Smooth muscle cell (in vitro differentiated cells): ENCODE results near the gene SLC13A5. TPM values are rescaled to one million over a fixed set of nuclear protein-coding genes. Genes with fewer than 3 reads are reported as not detected.

Source experiments
- DNase-seq: peaks from one replicate; lab custom pipeline; 2025; ENCODE audit not compliant: unreplicated experiment; lab: John Stamatoyannopoulos, UW
- H2AFZ ChIP-seq: fragments of 200-600 bp; sonication (generic); 2 replicates; pipeline ENCODE4 v1.6.0; 2016; ENCODE audit warnings: antibody characterized with exemption, low read depth, mild to moderate bottlenecking
- H3F3A ChIP-seq: fragments of 200-600 bp; sonication (generic); 2 replicates; pipeline ENCODE4 v1.6.0; 2017; ENCODE audit warnings: antibody characterized with exemption, low read depth
- H3K27ac ChIP-seq: fragments of 200-600 bp; sonication (generic); 2 replicates; pipeline ENCODE4 v1.5.1; 2016; ENCODE audit warnings: low read depth, mild to moderate bottlenecking
- H3K27me3 ChIP-seq: fragments of 200-600 bp; sonication (generic); 2 replicates; pipeline ENCODE4 v1.6.1; 2016; ENCODE audit warnings: low read depth, mild to moderate bottlenecking
- H3K36me3 ChIP-seq: fragments of 200-600 bp; sonication (generic); 2 replicates; pipeline ENCODE4 v1.5.1; 2016; ENCODE audit warnings: low read depth
- H3K4me1 ChIP-seq: fragments of 200-600 bp; sonication (generic); 2 replicates; pipeline ENCODE4 v1.5.1; 2016; ENCODE audit warnings: low read depth
- H3K4me2 ChIP-seq: fragments of 200-600 bp; sonication (generic); 2 replicates; pipeline ENCODE4 v1.6.0; 2016; ENCODE audit warnings: mild to moderate bottlenecking
- H3K4me3 ChIP-seq: fragments of 200-600 bp; sonication (generic); 2 replicates; pipeline ENCODE4 v1.5.1; 2016; ENCODE audit warnings: mild to moderate bottlenecking
- H3K79me2 ChIP-seq: fragments of 200-600 bp; sonication (generic); 2 replicates; pipeline ENCODE4 v1.6.0; 2016; ENCODE audit warnings: low read depth, mild to moderate bottlenecking
- H3K9ac ChIP-seq: fragments of 200-600 bp; sonication (generic); 2 replicates; pipeline ENCODE4 v1.6.0; 2016; ENCODE audit warnings: low read depth
- H3K9me3 ChIP-seq: fragments of 200-600 bp; sonication (generic); replicated peaks from 2 replicates; pipeline ENCODE4 v1.5.1; 2016; ENCODE audit warnings: low read depth
- H4K20me1 ChIP-seq: fragments of 200-600 bp; sonication (generic); 2 replicates; pipeline ENCODE4 v1.6.0; 2016; ENCODE audit warnings: low read depth
- CTCF ChIP-seq: fragments of 200-600 bp; sonication (generic); IDR thresholded peaks from 2 replicates; pipeline ENCODE4 v1.5.1; 2017; ENCODE audit warnings: borderline replicate concordance, mild to moderate bottlenecking, antibody characterized with exemption; ENCODE audit not compliant: insufficient read depth, poor library complexity, severe bottlenecking
- WGBS: methylation state at CpG from one replicate; pipeline ENCODE4 v1.1.7; 2016; ENCODE audit warnings: low lambda C conversion rate; 5-methylcytosine and 5-hydroxymethylcytosine counted together
- polyA plus RNA-seq: library from polyadenylated mRNA; unstranded; fragments of >200 nt; fragmentation: Nextera tagmentation; extraction: Ambion mirVana; gene quantifications from 2 replicates; pipeline ENCODE4 v1.2.1, GENCODE V29; 2016
- total RNA-seq: library from RNA; depleted of rRNA; stranded (reverse); fragments of >200 nt; gene quantifications from 2 replicates; pipeline ENCODE4 v1.2.3, GENCODE V29; 2014

Gene SLC13A5
- total and polyA plus RNA-seq, 2 experiments from 2014 or later: 2.3 TPM; not detected in 1

- DNase-seq: no peak
- no peak for TF ChIP-seq CTCF
- Histone ChIP-seq H3K36me3 (no peaks in the 10 kb centered on the region), H3K9me3 (no peaks in the 10 kb centered on the region), H2AFZ (no peak overlapping the region), H3K4me2 (no peak overlapping the region), H3K79me2 (no peaks in the 10 kb centered on the region), H3K27me3 (peaks cover 16% of the 10 kb centered on the region), H3F3A (no peaks in the 10 kb centered on the region), H3K9ac (no peak overlapping the region), H3K4me3 (no peak overlapping the region), H3K4me1 (no peaks in the 10 kb centered on the region), H3K27ac (no peak overlapping the region), H4K20me1 (no peaks in the 10 kb centered on the region)
- 91% methylated on average over 11 of the region's 11 CpGs for WGBS
Measured at GRCh38 chr17:6675201-6675825, 37.9 kb downstream of the SLC13A5 start.

- H3K4me3 ChIP-seq: no peak overlapping the region
- no peaks in the 10 kb centered on the region for H3K36me3 ChIP-seq
- H3F3A ChIP-seq: no peaks in the 10 kb centered on the region
- 92% methylated on average over 13 of the region's 13 CpGs for WGBS
- peaks cover 14% of the 10 kb centered on the region for H3K27me3 ChIP-seq
- no peak for TF ChIP-seq CTCF
- no peaks in the 10 kb centered on the region for H3K9me3 ChIP-seq
- DNase-seq: no peak
- no peaks in the 10 kb centered on the region for H3K79me2 ChIP-seq
- H3K4me1 ChIP-seq: no peaks in the 10 kb centered on the region
- no peak overlapping the region for H3K4me2 ChIP-seq
- H4K20me1 ChIP-seq: no peaks in the 10 kb centered on the region
- no peak overlapping the region for H3K9ac ChIP-seq
- no peak overlapping the region for H3K27ac ChIP-seq
- no peak overlapping the region for H2AFZ ChIP-seq
Measured at GRCh38 chr17:6674586-6674985, 38.6 kb downstream of the SLC13A5 start.

- no peaks in the 10 kb centered on the region for H3K79me2 ChIP-seq
- H3K27ac ChIP-seq: no peak overlapping the region
- no peak overlapping the region for H3K4me2 ChIP-seq
- H3K36me3 ChIP-seq: no peaks in the 10 kb centered on the region
- DNase-seq: no peak
- H3F3A ChIP-seq: no peaks in the 10 kb centered on the region
- no peak overlapping the region for H3K9ac ChIP-seq
- H3K27me3 ChIP-seq: peaks cover 11% of the 10 kb centered on the region
- WGBS: 93% methylated on average over 7 of the region's 7 CpGs
- no peak overlapping the region for H3K4me3 ChIP-seq
- H2AFZ ChIP-seq: no peak overlapping the region
- TF ChIP-seq CTCF: no peak
- H4K20me1 ChIP-seq: no peaks in the 10 kb centered on the region
- H3K4me1 ChIP-seq: no peaks in the 10 kb centered on the region
- no peaks in the 10 kb centered on the region for H3K9me3 ChIP-seq
Measured at GRCh38 chr17:6671431-6671830, 41.7 kb downstream of the SLC13A5 start.

- no peak overlapping the region for H3K9ac ChIP-seq
Measured at GRCh38 chr17:6670999-6671398, 42.2 kb downstream of the SLC13A5 start.

More at GRCh38 chr17:6670999-6671398, 42.2 kb downstream of the SLC13A5 start:
- Histone ChIP-seq H4K20me1 (no peaks in the 10 kb centered on the region), H3K4me1 (no peaks in the 10 kb centered on the region), H2AFZ (no peak overlapping the region), H3K79me2 (no peaks in the 10 kb centered on the region), H3K27me3 (peaks cover 11% of the 10 kb centered on the region), H3K9me3 (no peaks in the 10 kb centered on the region), H3F3A (no peaks in the 10 kb centered on the region), H3K27ac (no peak overlapping the region), H3K4me2 (no peak overlapping the region), H3K36me3 (no peaks in the 10 kb centered on the region), H3K4me3 (no peak overlapping the region)
- WGBS: 80% methylated on average over 6 of the region's 6 CpGs
- no peak for TF ChIP-seq CTCF
- no peak for DNase-seq
